Kidney (tissue), 22 donors: Measurements from ENCODE around the gene MOGAT3. TPM values are rescaled to one million over a fixed set of nuclear protein-coding genes. Genes with fewer than 3 reads are reported as not detected.

ENCODE experiments used
- DNase-seq, 5 donors: peaks; one replicate each; pipeline ENCODE4 v3.0.0-alpha.2; 2013 to 2020
- FAIRE-seq: peaks from 2 replicates; lab custom pipeline; 2012; peaks lifted over from hg19 to GRCh38; lab: Jason Lieb, UNC
- H3K27ac ChIP-seq, 2 donors: one replicate each; pipeline ENCODE4 v1.7.0; 2013; ENCODE audit warnings: low read depth in 2 of 2, low read length in 2 of 2, inconsistent platforms in 1 of 2
- H3K27me3 ChIP-seq: one replicate; pipeline ENCODE4 v1.7.1; 2013; ENCODE audit warnings: low read length, inconsistent platforms; ENCODE audit not compliant: control insufficient read depth, insufficient read depth
- H3K36me3 ChIP-seq, 3 donors: one replicate each; pipeline versions ENCODE4 v1.7.0 to v1.7.1; 2013; ENCODE audit warnings: low read length in 3 of 3, control low read depth in 1 of 3, inconsistent platforms in 1 of 3; ENCODE audit not compliant: insufficient read depth in 3 of 3, control insufficient read depth in 2 of 3
- H3K4me1 ChIP-seq, 3 donors: one replicate each; pipeline versions ENCODE4 v1.7.0 to v1.7.1; 2013; ENCODE audit warnings: low read length in 3 of 3, inconsistent platforms in 1 of 3, low read depth in 1 of 3; ENCODE audit not compliant: control insufficient read depth in 2 of 3, insufficient read depth in 2 of 3
- H3K4me3 ChIP-seq, 3 donors: one replicate each; pipeline versions ENCODE4 v1.7.0 to v1.8.1; 2013; ENCODE audit warnings: low read length in 3 of 3, control low read depth in 1 of 3, inconsistent platforms in 1 of 3
- H3K9ac ChIP-seq, 3 donors: one replicate each; pipeline versions ENCODE4 v1.7.0 to v1.7.1; 2013; ENCODE audit warnings: low read length in 3 of 3, control low read depth in 1 of 3, inconsistent platforms in 1 of 3
- H3K9me3 ChIP-seq, 3 donors: one replicate each; pipeline versions ENCODE4 v1.7.0 to v1.7.1; 2013; ENCODE audit warnings: low read length in 3 of 3, control low read depth in 1 of 3, inconsistent platforms in 1 of 3; ENCODE audit not compliant: control insufficient read depth in 2 of 3, insufficient read depth in 1 of 3
- intact Hi-C: fragments of 100-400 bp; cut with DNase I; formaldehyde crosslinking; loops from one replicate; pipeline ENCODE4 v1.11.1; 2022
- long read RNA-seq, 10 donors: library from polyadenylated mRNA in 1 of 10; unstranded in 1 of 10; transcript quantifications; one replicate each; pipeline ENCODE4 v2.0.0 and lab custom pipeline, GENCODE V29; 2021 to 2026
- polyA plus RNA-seq: library from polyadenylated mRNA; stranded (reverse); fragments of 350-450 nt; fragmentation: Illumina TruSeq; extraction: RNeasy Lipid Tissue Mini Kit (QIAGEN cat#74804); gene quantifications from one replicate; pipeline ENCODE4 v1.2.3, GENCODE V29; 2014; ENCODE audit warnings: low read depth, low replicate concordance; ENCODE audit not compliant: insufficient read depth
- total RNA-seq: library from RNA; stranded (reverse); fragmentation: NEBNext Ultra II Directional; extraction: Animal tissue kit (Norgen Biotek cat#: 25700); gene quantifications from one replicate; pipeline ENCODE4 v1.2.1, GENCODE V29; 2021
- TF ChIP-seq, protein P1 (sequence below): IDR thresholded peaks from 3 replicates; pipeline ENCODE4 v1.5.1; 2012; ENCODE audit warnings: mild to moderate bottlenecking, moderate library complexity, borderline replicate concordance; ENCODE audit not compliant: insufficient read depth; ENCODE audit errors: extremely low read depth
- donor health status: control.
- donor health status: control.
- donor health status: control.
- donor health status: control.
- donor health status: control.
- donor health status: DM: yes; HTN: yes; CAD: no.
- donor health status: Normal renal cell carcinoma (clear cell type).

Gene MOGAT3, protein sequence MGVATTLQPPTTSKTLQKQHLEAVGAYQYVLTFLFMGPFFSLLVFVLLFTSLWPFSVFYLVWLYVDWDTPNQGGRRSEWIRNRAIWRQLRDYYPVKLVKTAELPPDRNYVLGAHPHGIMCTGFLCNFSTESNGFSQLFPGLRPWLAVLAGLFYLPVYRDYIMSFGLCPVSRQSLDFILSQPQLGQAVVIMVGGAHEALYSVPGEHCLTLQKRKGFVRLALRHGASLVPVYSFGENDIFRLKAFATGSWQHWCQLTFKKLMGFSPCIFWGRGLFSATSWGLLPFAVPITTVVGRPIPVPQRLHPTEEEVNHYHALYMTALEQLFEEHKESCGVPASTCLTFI
- total RNA-seq (0.25 TPM), polyA plus RNA-seq (0.37 TPM)
- long read RNA-seq, donor 1, result 0 reads
- long read RNA-seq, donor 2, result 0 reads
- long read RNA-seq, donor 3, result 0 reads
- long read RNA-seq, donor 4, result 0 reads
- long read RNA-seq, donor 5, result 0 reads
- long read RNA-seq, donor 6, result 0 reads
- long read RNA-seq, donor 7, result 0 reads
- long read RNA-seq, donor 8, result 0 reads
- long read RNA-seq, donor 9, result 0 reads
- long read RNA-seq, donor 10, result 0 reads

DNA sequence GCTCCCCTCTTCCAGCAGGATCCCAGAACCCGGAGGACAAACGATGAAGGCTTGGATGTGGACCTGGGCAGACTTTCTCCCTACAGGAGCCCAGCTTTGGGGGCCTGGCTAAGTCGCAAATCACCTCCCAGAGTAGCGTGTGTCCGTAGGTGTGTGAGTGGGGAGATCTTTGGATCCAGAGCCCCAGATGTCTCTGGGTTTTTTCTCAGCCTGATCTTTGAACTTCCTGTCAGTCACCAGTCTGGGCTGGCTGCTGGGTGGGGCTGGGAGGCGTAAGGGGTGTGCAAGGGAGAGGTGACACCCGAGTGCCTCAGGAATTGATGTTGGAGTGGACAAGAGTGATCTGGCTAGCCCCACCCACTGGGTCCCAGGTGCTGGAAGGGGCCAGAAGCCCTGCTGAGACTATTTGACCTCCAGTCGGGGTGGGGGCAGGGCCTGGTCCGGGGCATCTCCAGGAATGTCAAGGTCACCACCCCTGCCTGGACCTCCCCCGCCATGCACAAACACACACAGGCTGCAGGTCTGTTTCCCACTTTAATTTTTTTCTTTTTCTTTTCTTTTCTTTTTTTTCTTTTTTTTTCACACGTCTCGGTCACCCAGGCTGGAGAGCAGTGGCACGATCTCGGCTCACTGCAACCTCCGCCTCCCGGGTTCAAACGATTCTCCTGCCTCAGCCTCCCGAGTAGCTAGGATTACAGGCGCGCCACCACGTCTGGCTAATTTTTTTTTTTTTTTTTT is at the start of gene MOGAT3:
Gene MOGAT3, minus strand, starts transcription at position 175 of the 738 bp plus-strand sequence. CDS start 182 bp downstream, outside the sequence.
- no peak for FAIRE-seq
- peak in 1 of 5 donors; percentile 48 for DNase-seq
- intact Hi-C loops, result no loop called here
- no peak within 1 kb of the TSS for H3K9ac ChIP-seq
- no peaks in the 10 kb centered on the region for H3K36me3 ChIP-seq
- peak within 1 kb of the TSS in 1 of 3 donors; percentile 3 for H3K4me3 ChIP-seq
- TF ChIP-seq, protein P1, sequence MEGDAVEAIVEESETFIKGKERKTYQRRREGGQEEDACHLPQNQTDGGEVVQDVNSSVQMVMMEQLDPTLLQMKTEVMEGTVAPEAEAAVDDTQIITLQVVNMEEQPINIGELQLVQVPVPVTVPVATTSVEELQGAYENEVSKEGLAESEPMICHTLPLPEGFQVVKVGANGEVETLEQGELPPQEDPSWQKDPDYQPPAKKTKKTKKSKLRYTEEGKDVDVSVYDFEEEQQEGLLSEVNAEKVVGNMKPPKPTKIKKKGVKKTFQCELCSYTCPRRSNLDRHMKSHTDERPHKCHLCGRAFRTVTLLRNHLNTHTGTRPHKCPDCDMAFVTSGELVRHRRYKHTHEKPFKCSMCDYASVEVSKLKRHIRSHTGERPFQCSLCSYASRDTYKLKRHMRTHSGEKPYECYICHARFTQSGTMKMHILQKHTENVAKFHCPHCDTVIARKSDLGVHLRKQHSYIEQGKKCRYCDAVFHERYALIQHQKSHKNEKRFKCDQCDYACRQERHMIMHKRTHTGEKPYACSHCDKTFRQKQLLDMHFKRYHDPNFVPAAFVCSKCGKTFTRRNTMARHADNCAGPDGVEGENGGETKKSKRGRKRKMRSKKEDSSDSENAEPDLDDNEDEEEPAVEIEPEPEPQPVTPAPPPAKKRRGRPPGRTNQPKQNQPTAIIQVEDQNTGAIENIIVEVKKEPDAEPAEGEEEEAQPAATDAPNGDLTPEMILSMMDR, result no peak
- H3K27ac ChIP-seq, result no peak within 1 kb of the TSS
- H3K4me1 ChIP-seq, result peaks cover 0 to 2% (median 0%) of the 10 kb centered on the region in 3 donors
- H3K27me3 ChIP-seq, result peaks cover 5% of the 10 kb centered on the region
- H3K9me3 ChIP-seq, result no peaks in the 10 kb centered on the region

DNA sequence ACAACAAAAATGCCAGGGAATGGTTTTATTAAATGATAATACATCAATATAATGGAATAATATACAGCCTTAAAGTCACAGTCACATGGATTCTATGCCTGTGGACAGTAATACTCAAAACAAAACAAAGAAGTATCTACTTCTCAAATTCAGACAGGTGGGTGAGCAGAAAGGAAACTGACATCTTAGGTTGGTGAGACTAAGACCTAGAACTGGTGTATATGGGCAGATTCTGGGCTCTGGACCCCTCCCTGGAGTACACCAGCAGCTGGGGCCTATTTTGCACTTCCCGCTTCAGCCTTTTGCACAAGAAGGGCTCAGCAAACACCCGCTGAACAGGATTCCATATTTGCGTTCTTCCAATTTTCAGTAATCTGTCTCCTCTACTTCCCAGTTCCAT is 49.5 kb upstream of the MOGAT3 start:
- no peak for FAIRE-seq
- no peak overlapping the region for H3K9ac ChIP-seq
- no peak for DNase-seq
- peaks cover 2 to 9% (median 5%) of the 10 kb centered on the region in 3 donors for H3K4me1 ChIP-seq
- intact Hi-C loops, result no loop called here
- H3K36me3 ChIP-seq, result no peaks in the 10 kb centered on the region
- H3K4me3 ChIP-seq, result no peak overlapping the region
- TF ChIP-seq, protein P1, result no peak
- no peaks in the 10 kb centered on the region for H3K9me3 ChIP-seq
- H3K27me3 ChIP-seq, result no peaks in the 10 kb centered on the region
- H3K27ac ChIP-seq, result no peak overlapping the region

DNA sequence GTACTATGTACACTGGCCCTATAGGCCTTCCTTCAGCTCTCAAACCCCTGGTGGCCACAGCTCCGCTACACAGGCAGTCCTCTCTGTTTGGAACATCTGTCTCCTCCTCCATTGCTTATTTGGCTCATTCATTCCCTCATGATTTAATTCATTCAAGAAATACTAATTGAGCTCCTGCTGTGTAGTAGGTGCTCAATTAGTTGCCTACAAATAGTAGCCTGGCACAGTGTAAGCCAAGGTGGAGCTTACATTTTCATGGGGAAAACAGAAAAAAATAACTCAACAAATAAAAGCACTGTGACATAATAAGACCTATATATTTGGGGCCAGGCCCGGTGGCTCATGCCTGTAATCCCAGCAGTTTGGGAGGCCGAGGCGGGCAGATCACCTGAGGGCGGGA is 47.4 kb upstream of the MOGAT3 start:
- no peak overlapping the region for H3K9ac ChIP-seq
- no peaks in the 10 kb centered on the region for H3K36me3 ChIP-seq
- FAIRE-seq (no peak), DNase-seq (no peak)
- H3K4me1 ChIP-seq, result peaks cover 2 to 17% (median 16%) of the 10 kb centered on the region in 3 donors
- intact Hi-C loops, result no loop called here
- no peaks in the 10 kb centered on the region for H3K27me3 ChIP-seq
- H3K4me3 ChIP-seq, result no peak overlapping the region
- no peaks in the 10 kb centered on the region for H3K9me3 ChIP-seq
- H3K27ac ChIP-seq, result no peak overlapping the region
- TF ChIP-seq, protein P1, result no peak
